NCI-H748 (cell line): ENCODE data around the gene EXD3.
A peak's percentile ranks its signal among the peaks of the same experiment; 100 is the strongest.

ENCODE experiments used
- DNase-seq: peaks from one replicate; lab custom pipeline; 2025; ENCODE audit not compliant: unreplicated experiment; lab: John Stamatoyannopoulos, UW

Gene EXD3

GRCh38 chr9:137447722-137448601 lies 25.0 kb upstream of the EXD3 start:
- no peak for DNase-seq

- DNase-seq, result no peak
Observed at GRCh38 chr9:137446851-137447471, 24.0 kb upstream of the EXD3 start.

- peak; percentile 55 for DNase-seq
Observed at GRCh38 chr9:137445930-137446431, 23.0 kb upstream of the EXD3 start.

GRCh38 chr9:137445275-137445807 lies 22.4 kb upstream of the EXD3 start:
- DNase-seq, result peak; percentile 76

GRCh38 chr9:137444106-137444790 lies 21.3 kb upstream of the EXD3 start:
- DNase-seq, result no peak

GRCh38 chr9:137441935-137442321 lies 19.0 kb upstream of the EXD3 start:
- DNase-seq, result no peak

- peak; percentile 96 for DNase-seq
Observed at GRCh38 chr9:137441289-137441934, 18.4 kb upstream of the EXD3 start, which contains the start of gene ENTPD8. TSS of gene ENTPD8 (minus strand) at chr9:137441357. CDS start at chr9:137438285, 3,072 bp downstream.

GRCh38 chr9:137439158-137439714 lies 16.3 kb upstream of the EXD3 start:
- no peak for DNase-seq

- DNase-seq, result no peak
Observed at GRCh38 chr9:137438591-137439157, 15.7 kb upstream of the EXD3 start.

GRCh38 chr9:137437691-137438590 lies 15.0 kb upstream of the EXD3 start:
- no peak for DNase-seq

GRCh38 chr9:137436761-137437600 lies 14.0 kb upstream of the EXD3 start:
- DNase-seq, result no peak

GRCh38 chr9:137435980-137436760 lies 13.2 kb upstream of the EXD3 start:
- DNase-seq, result no peak

- DNase-seq, result no peak
Observed at GRCh38 chr9:137435381-137435891, 12.5 kb upstream of the EXD3 start.

- DNase-seq, result no peak
Observed at GRCh38 chr9:137434498-137435380, 11.8 kb upstream of the EXD3 start.

- no peak for DNase-seq
Observed at GRCh38 chr9:137433916-137434431, 11.0 kb upstream of the EXD3 start.

GRCh38 chr9:137433349-137433915 lies 10.5 kb upstream of the EXD3 start:
- DNase-seq, result no peak
